Fibroblast of lung (primary cell): Measurements from ENCODE around the gene KLHL10.

Experiments used
- CTCF ChIP-seq, 2 donors: IDR thresholded peaks in 1 of 2; conservative IDR thresholded peaks in 1 of 2; 1 replicate in 1 of 2; 2 replicates in 1 of 2; pipeline ENCODE4 v1.5.1; 2011 to 2012; ENCODE audit warnings: low read length in 2 of 2, control low read depth in 1 of 2, inconsistent platforms in 1 of 2, low read depth in 1 of 2, mild to moderate bottlenecking in 1 of 2
- EZH2 ChIP-seq: IDR thresholded peaks from 2 replicates; pipeline ENCODE4 v1.5.1; 2012; ENCODE audit warnings: low read length, control low read depth, mild to moderate bottlenecking; ENCODE audit errors: missing control alignments

- TF ChIP-seq CTCF (conservative IDR thresholded peaks at IDR 0.05 in 1 of 2, IDR thresholded peaks at IDR 0.05 in 1 of 2; ENCODE audit: low read depth in 1 of 2, low read length in 2 of 2) (peak in 1 of 2 donors; percentile 26), EZH2 (no peak)
Measured at GRCh38 chr17:41885733-41886132, 48.1 kb downstream of the KLHL10 start.
